Measurements from ENCODE around the gene GRM3. TPM values are rescaled to one million over a fixed set of nuclear protein-coding genes. Genes with fewer than 3 reads are reported as not detected.
A peak's percentile ranks its signal among the peaks of the same experiment; 100 is the strongest.
"Not testable (repeated sequence)": the region's sequence is repeated elsewhere in the genome, so short reads cannot be mapped to it uniquely, and the experiment has no call there.

The GRM3 gene
- not detected for total RNA-seq

DNA sequence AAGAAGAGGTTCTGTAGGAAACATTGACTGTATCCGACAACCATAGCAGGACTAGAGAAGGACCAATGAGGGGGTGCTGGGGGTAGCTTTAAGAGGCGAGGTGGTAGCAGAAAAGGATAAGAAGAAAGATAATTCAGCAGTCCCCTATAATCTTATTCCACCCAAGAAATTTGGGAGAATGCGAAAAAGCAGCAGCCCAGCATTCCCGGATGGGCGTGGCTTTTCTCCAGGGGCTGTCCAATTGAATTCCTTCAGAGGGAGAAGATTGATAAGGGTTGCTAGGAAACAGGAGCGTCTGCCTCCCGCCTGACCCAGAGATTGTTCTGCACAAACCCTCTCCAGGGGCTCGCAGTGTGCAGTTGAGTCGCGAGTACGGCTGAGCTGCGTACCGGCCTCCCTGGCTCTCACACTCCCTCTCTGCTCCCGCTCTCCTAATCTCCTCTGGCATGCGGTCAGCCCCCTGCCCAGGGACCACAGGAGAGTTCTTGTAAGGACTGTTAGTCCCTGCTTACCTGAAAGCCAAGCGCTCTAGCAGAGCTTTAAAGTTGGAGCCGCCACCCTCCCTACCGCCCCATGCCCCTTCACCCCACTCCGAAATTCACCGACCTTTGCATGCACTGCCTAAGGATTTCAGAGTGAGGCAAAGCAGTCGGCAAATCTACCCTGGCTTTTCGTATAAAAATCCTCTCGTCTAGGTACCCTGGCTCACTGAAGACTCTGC is at the start of gene GRM3:
GRM3 (plus strand) TSS at position 349 of the 721 bp plus-strand sequence. CDS start 121,237 bp downstream, outside the sequence.
- H3K27me3 ChIP-seq, result peaks cover 3 to 53% of the 10 kb centered on the region in 2 donors
- intact Hi-C loops (cut with DNase I; ENCODE audit: low total_unique reads), result no loop called here

DNA sequence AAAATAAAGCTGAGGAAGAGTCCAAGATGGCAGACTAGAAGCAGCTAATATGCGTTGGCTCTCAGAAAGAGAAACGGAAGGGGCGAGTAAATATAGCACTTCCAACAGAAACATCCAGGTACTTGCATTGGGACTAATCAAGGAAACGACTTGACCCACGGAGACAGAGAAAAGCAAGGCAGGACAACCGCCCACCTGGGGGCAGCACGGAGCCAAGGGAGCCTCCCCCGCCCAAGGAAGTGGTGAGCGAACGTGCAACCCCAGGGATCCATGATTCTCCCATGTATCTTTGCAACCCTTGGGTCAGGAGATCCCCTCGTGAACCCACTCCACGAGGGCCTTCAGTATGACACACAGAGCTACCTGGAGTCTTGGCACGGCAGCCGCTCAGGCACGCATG is 45.4 kb upstream of the GRM3 start:
- H3K36me3 ChIP-seq, result no peaks in the 10 kb centered on the region
- no peaks in the 10 kb centered on the region for H3K4me1 ChIP-seq
- H3K4me3 ChIP-seq, result no peak overlapping the region
- H3K27me3 ChIP-seq, result no peaks in the 10 kb centered on the region
- no peak overlapping the region for H3K27ac ChIP-seq
- TF ChIP-seq, protein P1, sequence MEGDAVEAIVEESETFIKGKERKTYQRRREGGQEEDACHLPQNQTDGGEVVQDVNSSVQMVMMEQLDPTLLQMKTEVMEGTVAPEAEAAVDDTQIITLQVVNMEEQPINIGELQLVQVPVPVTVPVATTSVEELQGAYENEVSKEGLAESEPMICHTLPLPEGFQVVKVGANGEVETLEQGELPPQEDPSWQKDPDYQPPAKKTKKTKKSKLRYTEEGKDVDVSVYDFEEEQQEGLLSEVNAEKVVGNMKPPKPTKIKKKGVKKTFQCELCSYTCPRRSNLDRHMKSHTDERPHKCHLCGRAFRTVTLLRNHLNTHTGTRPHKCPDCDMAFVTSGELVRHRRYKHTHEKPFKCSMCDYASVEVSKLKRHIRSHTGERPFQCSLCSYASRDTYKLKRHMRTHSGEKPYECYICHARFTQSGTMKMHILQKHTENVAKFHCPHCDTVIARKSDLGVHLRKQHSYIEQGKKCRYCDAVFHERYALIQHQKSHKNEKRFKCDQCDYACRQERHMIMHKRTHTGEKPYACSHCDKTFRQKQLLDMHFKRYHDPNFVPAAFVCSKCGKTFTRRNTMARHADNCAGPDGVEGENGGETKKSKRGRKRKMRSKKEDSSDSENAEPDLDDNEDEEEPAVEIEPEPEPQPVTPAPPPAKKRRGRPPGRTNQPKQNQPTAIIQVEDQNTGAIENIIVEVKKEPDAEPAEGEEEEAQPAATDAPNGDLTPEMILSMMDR (IDR thresholded peaks at IDR 0.05), result no peak
- TF ChIP-seq POLR2A (IDR thresholded peaks at IDR 0.05) (no peak), POLR2AphosphoS5 (IDR thresholded peaks at IDR 0.05) (no peak)
- DNase-seq (ENCODE audit: low spot score in 2 of 2), result no peak
- intact Hi-C loops (cut with DNase I; ENCODE audit: low total_unique reads), result no loop called here
- peaks cover 0 to 4% of the 10 kb centered on the region in 2 donors for H3K9me3 ChIP-seq

More for the DNA sequence above, at the start of gene GRM3:
- Histone ChIP-seq H3K36me3 (no peaks in the 10 kb centered on the region), H3K4me3 (peak within 1 kb of the TSS; percentile 20 to 48 (median 26)), H3K9me3 (no peaks in the 10 kb centered on the region), H3K4me1 (no peaks in the 10 kb centered on the region), H3K27ac (no peak within 1 kb of the TSS)
- TF ChIP-seq POLR2A (IDR thresholded peaks at IDR 0.05) (no peak), POLR2AphosphoS5 (IDR thresholded peaks at IDR 0.05) (no peak)
- TF ChIP-seq, protein P1 (IDR thresholded peaks at IDR 0.05), result no peak
- no peak for DNase-seq (ENCODE audit: low spot score in 2 of 2)

DNA sequence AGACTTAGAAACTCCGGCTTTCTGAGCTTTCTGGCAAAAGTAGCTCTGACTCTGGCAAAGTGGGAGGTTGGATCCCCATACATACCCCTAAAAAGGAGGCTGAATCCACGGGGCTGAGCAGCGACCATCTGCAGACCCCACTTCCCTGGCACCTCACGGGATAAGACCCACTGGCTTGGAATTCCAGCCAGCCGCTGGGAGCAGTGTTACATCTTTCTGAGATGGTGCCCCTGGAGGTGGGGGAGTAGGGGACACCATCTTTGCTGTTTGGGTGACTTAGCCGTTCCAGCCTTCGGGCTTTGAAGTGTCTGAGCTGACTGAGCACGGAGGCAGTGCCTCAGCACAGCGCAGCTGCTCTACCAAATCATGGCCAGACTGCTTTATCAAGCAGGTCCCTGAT is 45.0 kb upstream of the GRM3 start:
- Histone ChIP-seq H3K27me3 (no peaks in the 10 kb centered on the region), H3K36me3 (no peaks in the 10 kb centered on the region), H3K27ac (no peak overlapping the region), H3K4me1 (no peaks in the 10 kb centered on the region), H3K4me3 (no peak overlapping the region), H3K9me3 (peaks cover 0 to 4% of the 10 kb centered on the region in 2 donors)
- no peak for DNase-seq (ENCODE audit: low spot score in 2 of 2)
- no peak for TF ChIP-seq POLR2A (IDR thresholded peaks at IDR 0.05)
- no peak for TF ChIP-seq POLR2AphosphoS5 (IDR thresholded peaks at IDR 0.05)
- TF ChIP-seq, protein P1 (IDR thresholded peaks at IDR 0.05), result no peak
- intact Hi-C loops (cut with DNase I; ENCODE audit: low total_unique reads), result no loop called here

DNA sequence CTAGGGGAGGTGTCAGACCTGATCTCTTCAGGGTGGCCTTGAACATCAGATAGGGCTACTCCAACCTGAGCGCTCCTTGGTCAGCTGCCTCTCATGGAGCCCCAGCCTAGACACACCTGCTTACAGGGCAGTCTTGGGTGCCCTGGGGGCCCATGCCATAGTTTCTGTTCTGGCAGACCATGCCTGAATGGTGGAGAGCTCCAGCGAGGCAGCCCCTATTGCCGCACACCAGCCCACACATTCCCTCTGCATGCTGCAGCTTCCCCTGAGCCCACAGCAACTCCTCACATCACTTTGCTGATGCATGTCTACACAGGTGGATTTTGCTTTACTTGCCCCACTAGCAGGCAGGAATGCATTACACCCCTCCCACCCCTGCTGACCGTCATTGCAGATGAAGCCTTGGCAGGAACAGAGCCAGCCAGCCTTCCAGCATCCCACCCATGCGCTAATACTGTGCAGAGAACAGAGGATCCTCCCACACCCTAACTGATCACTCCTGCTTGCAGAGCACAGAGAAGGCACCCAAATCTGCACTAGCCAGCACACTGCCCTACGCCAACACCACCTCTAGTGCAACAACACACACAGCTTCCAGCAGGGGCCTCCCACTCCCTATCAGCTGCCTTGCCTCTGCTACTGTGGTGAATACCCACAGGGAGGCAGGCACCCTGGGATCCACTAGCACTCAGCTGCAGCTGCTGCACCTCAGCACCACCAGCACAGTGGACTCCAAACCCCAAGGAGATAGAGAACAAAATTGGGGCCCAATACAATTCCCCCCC is 43.0 kb upstream of the GRM3 start:
- TF ChIP-seq, protein P1 (IDR thresholded peaks at IDR 0.05), result no peak
- no peak for TF ChIP-seq POLR2AphosphoS5 (IDR thresholded peaks at IDR 0.05)
- TF ChIP-seq POLR2A (IDR thresholded peaks at IDR 0.05), result no peak
- intact Hi-C loops (cut with DNase I; ENCODE audit: low total_unique reads), result no loop called here
- Histone ChIP-seq H3K9me3 (peaks cover 0 to 4% of the 10 kb centered on the region in 2 donors), H3K27me3 (no peaks in the 10 kb centered on the region), H3K36me3 (no peaks in the 10 kb centered on the region), H3K4me1 (no peaks in the 10 kb centered on the region), H3K4me3 (no peak overlapping the region), H3K27ac (no peak overlapping the region)
- no peak for DNase-seq (ENCODE audit: low spot score in 2 of 2)

DNA sequence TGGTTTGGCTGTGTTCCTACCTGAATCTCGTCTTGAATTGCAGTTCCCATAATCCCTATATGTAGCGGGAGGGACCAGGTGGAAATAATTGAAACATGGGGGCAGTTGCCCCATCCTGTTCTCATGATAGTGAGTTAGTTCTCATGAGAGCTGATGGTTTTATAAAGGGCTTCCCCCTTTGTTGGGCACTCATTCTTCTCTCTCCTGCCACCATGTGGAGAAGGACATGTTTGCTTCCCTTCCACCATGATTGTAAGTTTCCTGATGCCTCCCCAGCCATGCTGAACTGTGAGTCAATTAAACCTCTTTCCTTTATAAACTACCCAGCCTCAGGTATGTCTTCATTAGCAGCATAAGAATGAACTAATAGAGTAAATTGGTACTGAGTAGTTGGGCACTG is 28.0 kb upstream of the GRM3 start:
- H3K4me1 ChIP-seq; H3K36me3 ChIP-seq; H3K4me3 ChIP-seq; H3K27me3 ChIP-seq; H3K27ac ChIP-seq; intact Hi-C loops (cut with DNase I; ENCODE audit: low total_unique reads); DNase-seq (ENCODE audit: low spot score in 2 of 2): not testable (repeated sequence)
- peaks cover 0 to 10% of the 10 kb centered on the region in 2 donors for H3K9me3 ChIP-seq

All from breast epithelium (tissue), 4 donors.